ENCODE data around the gene ZBTB7A.

- TF ChIP-seq POLR2A (IDR thresholded peaks at IDR 0.05): no peak
- no peak for TF ChIP-seq CTCF (IDR thresholded peaks at IDR 0.05)
Observed at GRCh38 chr19:4088975-4089374, 22.3 kb upstream of the ZBTB7A start.
